GM19467 (cell line): ENCODE measurements around the gene CERS3.
A peak's percentile ranks its signal among the peaks of the same experiment; 100 is the strongest.

Experiments
- ATAC-seq: cut with Tn5 transposase; IDR thresholded peaks from one replicate; pipeline ENCODE4 v1.9.1; 2021; ENCODE audit warnings: mild to moderate bottlenecking, moderate library complexity; ENCODE audit not compliant: unreplicated experiment

CERS3 gene

DNA sequence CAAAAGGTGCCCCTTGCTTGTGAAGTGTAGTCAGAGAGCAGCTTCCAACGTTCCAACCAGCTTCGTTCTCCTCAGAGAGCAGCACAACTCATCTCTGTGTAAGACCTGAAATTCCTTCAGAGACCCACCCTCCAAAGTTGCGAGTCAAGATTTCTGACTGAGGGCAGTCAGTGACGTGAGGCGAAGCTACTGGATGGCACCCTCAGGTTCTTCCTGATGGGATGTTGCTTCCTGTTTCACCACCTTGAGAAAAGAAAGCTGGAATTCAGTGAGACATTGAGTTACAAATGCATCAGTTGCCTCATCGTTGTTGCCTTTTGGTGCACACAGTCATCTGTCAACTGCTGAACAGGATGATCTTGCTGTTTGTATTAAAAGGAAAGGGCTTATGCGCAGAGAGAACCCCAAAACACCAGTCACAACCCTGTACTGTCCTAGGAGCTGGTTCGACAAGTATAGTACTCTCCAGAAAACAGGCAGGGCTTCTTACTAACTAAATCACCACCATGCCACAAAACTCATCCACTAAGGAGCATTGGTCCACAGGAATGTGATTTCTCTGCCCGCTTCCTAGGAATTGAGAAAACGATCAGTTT, at the start of gene CERS3:
Gene CERS3, minus strand, starts transcription at position 118 of the 596 bp plus-strand sequence. CDS start 27,101 bp downstream, outside the sequence.
- no peak for ATAC-seq

DNA sequence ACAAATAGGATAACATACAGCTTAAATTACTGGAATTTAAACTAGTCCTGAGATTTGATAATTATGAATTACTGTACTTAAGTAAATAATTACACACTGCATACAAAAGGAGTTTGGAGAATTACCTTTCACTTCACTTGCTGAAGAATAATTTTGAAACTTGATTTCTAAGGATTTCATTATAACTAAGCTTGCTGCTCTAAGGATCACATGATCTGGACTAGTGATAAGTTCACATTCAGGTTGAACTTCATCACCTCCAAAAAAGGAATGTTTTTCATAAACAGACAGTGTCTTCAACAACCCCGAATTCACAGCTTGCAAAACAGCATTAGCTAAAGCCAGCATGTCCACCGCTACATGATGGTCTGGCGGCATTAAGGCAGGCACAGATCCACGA, 44.8 kb upstream of the CERS3 start:
- no peak for ATAC-seq

DNA sequence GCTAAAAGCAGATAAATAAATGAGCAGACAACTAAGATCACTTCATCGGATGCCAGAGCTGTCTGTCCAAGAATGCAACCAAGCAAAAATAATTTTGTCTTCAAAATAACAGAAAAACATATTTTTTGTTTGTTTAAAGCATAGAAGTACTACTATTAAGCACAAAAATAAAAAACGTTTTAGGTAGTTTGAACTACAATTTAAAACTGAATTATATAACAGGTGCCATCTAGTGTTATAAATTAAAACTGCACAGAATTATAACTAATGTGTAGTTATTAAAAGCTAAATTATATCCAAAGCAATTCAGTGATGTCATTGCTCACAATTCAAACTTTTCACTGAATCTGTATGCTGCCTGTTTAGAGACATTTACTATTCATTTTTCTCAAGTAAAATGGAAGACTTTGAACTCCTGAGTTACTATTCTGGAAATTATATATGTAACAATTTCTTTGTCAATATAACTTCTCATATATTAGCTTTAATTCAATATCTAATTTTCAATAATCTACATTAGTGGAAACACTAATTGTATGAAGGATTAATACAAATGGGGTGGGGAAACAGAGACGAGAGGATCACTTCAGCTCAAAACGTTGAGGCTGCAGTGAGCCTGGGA, 43.7 kb upstream of the CERS3 start:
- no peak for ATAC-seq

GRCh38 chr15:100571592-100572167, 42.9 kb upstream of the CERS3 start:
- ATAC-seq: no peak

DNA sequence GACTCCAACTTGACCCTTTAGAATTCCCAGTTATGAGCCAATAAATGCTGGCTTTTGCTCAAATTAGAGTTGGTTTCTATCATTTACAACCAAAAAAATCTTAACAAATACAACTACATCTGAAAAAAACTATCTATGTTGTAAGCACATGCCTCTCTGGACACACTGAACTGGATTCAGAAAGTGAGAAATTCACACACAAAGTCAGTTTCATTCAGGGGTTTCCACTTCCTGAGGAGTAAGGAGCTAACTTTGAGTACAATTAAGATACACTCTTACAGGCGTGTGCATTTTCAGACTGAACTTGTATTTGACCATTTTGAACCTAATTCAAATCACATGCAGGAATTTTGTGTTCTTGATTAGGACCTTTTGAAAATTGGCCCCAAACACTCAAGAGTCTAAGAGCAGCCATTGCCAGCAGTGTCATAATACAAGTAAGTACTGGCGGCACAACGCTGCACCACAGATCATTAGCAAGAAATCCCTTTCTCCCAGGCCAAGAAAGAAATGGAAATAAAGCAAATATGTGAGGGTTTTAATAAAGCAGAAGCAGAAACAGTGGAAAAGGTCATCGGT, 42.1 kb upstream of the CERS3 start:
- ATAC-seq: peak; percentile 86

DNA sequence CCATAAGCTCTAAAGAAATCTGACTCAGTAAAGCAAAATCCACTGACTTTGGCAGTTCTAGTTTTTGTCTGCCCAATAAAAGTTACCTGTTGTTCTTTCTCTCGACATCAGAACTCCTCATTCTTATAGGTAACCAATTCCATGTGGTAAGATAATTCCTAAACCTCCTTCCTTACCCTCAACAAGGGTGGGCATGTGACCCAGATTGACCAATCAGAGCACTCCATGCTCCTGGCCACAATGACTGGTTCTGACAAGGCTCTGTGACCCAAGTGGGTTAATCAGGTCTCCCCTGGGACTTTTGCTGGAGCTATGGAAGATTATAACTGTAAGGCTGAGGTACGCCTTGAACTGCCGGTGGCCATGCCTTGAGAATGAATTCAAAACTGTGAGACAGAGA, 41.5 kb upstream of the CERS3 start:
- ATAC-seq: no peak

GRCh38 chr15:100569391-100569790, 40.6 kb upstream of the CERS3 start:
- no peak for ATAC-seq

GRCh38 chr15:100566850-100567628, 38.3 kb upstream of the CERS3 start:
- ATAC-seq: no peak

GRCh38 chr15:100565591-100565990, 36.8 kb upstream of the CERS3 start:
- no peak for ATAC-seq

DNA sequence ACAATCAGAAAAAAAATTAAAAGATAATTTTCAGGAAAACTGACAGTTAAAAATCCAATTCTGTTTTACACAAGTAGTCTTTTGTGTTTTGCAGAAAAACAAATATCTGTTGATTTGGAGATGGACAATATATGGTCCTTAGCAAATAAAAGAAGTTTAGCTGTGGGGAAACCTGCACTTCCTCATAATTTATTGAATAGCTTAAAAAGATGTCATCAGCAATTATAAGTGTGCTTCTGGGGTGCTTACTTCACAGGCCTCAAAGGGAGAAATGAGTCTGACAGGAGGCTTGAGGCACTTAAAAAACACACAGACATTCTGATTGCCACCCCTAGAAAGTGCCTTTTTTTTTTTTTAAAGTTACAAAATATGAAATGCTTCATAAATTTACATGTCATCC, 31.6 kb upstream of the CERS3 start:
- ATAC-seq: no peak

DNA sequence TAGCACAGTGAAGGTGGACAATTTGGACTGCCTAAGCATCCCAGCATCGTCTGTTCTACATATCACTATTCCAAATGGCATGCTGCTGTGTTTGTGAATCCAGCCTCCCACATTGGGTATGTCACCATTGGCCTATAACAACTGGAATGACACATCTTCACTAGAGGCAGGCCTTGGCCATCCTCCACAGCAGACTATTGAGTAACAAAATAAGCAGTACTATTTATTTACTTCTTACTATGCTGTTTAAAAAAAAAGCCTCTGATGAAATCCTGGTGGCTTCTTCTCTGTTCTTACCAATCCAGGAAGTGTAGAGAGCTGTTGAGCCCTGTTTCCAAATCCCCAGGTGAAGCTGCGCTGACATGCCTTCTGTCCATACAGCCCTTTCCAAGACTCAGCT, 30.6 kb upstream of the CERS3 start:
- ATAC-seq: no peak

GRCh38 chr15:100558771-100559254, 30.1 kb upstream of the CERS3 start:
- no peak for ATAC-seq

DNA sequence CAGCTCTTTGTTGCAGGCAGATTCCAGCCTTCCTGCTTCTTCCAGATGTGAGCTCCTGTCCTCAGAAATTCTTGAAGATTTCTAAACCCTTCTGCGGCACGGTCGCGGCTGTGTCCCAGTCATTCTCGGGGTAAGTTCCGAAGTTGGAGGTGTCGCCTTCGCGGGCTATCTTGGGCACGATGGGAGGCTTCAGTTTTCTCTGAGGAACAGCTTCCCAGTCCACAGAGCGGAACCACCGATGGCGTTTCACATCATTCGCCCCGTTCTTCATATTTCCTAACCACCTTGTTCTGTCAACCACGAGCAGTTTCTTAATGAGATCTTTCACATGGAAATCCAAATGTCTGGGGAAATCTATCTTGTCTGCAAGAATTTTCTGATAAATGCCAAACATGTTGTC, 24.7 kb upstream of the CERS3 start:
- no peak for ATAC-seq

DNA sequence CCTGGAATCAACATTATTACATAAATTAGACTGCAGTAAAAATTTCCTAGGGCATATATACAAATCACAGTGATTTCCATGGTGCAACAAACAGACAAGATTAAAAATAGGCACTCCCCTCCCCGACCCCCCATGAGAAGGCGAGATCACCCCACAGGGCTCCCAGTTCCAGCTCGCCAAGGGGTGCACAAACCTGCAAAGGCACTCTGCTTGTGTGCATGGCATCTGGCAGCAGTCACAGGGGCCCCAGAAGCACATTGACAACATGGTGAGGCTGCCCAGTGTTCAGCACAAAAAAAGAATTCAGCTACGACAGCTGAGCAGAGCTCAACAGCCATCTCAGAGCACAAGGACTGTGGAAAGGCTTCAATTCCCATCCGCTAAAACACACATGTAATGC, 19.2 kb upstream of the CERS3 start:
- no peak for ATAC-seq

- ATAC-seq: no peak
Observed at GRCh38 chr15:100544946-100545345, 16.2 kb upstream of the CERS3 start.

DNA sequence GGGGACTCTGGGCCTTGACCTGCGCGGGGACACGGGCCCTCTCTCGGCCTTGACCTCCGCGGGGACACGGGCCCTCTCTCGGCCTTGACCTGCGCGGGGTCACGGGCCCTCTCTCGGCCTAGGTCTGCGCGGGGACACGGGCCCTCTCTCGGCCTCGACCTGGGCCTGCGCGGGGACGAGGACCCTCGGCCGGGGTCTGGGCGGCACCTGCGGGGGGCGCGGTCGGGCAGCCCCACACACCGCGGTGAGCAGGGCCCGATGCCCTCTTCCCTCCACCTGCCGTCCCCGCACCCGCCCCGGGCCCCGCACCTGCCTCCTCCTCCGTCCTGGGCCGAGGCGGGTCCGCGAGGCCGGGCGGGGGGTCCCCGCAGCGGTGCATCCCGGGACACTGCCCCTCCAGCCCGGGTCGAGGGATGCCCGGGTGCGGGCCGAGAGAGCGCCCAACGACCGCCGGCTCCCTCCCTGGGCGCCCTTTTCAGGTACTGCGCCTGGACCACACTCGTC, 15.6 kb upstream of the CERS3 start:
- ATAC-seq: no peak

GRCh38 chr15:100542290-100542689, 13.5 kb upstream of the CERS3 start:
- no peak for ATAC-seq

DNA sequence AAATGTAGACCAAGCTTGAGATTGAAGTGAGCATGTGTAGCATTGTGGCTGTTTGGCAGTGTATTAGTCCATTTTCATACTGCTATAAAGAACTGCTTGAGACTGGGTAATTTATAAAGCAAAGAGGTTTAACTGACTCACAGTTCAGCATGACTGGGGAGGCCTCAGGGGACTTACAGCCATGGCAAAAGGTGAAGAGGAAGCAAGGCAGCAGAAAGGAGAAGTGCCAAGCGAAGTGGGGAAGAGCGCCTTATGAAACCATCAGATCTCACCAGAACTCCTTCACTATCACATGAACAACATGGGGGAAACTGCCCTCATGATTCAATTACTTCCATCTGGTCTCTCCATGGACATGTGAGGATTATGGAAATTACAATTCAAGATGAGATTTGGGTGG, 8.6 kb upstream of the CERS3 start:
- ATAC-seq: peak; percentile 56

DNA sequence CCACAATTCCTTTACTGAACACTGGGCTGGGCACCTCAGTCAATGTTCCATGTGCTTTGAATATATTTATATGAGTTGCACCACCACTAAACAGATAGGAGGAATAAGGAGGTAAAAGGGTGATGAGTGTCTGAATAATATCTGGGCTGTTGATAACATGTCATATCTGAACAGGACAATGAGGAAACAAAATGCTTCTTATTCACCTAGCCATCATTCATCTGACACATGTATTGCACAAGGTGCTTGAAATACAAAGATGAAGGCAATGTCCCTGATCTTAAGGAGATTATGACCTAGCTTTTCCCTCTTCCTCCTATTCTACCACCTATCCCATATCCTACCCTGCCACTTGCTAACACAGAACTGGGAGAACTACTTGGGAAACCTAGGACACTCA, 8.0 kb upstream of the CERS3 start:
- ATAC-seq: no peak

DNA sequence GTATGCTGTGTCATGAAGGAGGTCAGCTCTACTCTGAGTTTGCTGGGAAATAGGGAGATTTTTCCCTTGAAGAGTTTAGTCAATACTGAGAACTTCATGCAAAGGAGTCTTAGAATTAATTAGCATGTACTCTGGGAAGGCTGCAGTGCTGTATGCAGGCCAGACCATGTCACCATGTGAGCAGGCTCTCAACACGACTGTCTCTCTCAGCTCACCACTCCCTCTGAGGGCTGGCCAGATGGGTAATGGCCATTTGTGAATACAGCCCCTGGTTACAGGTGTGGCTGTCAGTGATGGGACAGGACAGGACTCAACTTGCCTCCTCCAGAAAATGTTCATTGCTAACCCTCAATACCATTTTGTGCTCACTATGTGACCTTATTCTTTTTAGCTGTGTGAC, 5.1 kb upstream of the CERS3 start:
- ATAC-seq: no peak

DNA sequence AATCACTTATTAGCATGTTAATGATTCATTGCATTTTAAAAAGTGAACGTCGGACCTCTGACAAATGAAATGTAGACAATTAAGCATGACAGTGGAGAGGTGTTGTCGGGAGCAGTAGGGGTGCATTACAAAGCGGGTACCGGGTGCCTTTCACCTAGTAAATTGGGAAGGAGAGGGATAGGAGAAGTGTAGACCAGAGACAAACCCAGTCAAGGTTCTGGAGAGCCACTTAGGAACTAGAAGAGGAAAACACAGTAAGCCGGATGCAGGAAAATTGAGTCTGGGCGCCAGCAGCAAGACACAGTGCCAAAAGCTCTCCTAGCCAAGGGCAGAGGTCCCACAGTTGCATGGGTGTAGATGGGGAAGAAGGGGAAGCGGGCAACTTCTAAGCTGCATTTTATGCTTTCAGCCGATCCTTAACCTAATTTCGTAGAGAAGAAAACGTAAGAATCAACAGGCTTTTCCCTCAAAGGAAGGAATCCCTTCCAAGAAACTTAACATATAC, 3.1 kb upstream of the CERS3 start:
- no peak for ATAC-seq
